ENCODE results near the gene DOK5.

DOK5 gene

GRCh38 chr20:54690323-54690722, 214.9 kb downstream of the DOK5 start:
- no peak for TF ChIP-seq YY1 (IDR thresholded peaks at IDR 0.05; ENCODE audit: low read depth)
- TF ChIP-seq NFIC (IDR thresholded peaks at IDR 0.05), result no peak
- TF ChIP-seq TCF12 (IDR thresholded peaks at IDR 0.05; ENCODE audit: low read depth), result no peak
- TF ChIP-seq EP300 (IDR thresholded peaks at IDR 0.05; ENCODE audit: borderline replicate concordance), result no peak
- TF ChIP-seq CREB1 (IDR thresholded peaks at IDR 0.05; ENCODE audit: low read depth), result no peak
- TF ChIP-seq TAF1 (IDR thresholded peaks at IDR 0.05; ENCODE audit: low read depth), result no peak
- TF ChIP-seq, protein P1, sequence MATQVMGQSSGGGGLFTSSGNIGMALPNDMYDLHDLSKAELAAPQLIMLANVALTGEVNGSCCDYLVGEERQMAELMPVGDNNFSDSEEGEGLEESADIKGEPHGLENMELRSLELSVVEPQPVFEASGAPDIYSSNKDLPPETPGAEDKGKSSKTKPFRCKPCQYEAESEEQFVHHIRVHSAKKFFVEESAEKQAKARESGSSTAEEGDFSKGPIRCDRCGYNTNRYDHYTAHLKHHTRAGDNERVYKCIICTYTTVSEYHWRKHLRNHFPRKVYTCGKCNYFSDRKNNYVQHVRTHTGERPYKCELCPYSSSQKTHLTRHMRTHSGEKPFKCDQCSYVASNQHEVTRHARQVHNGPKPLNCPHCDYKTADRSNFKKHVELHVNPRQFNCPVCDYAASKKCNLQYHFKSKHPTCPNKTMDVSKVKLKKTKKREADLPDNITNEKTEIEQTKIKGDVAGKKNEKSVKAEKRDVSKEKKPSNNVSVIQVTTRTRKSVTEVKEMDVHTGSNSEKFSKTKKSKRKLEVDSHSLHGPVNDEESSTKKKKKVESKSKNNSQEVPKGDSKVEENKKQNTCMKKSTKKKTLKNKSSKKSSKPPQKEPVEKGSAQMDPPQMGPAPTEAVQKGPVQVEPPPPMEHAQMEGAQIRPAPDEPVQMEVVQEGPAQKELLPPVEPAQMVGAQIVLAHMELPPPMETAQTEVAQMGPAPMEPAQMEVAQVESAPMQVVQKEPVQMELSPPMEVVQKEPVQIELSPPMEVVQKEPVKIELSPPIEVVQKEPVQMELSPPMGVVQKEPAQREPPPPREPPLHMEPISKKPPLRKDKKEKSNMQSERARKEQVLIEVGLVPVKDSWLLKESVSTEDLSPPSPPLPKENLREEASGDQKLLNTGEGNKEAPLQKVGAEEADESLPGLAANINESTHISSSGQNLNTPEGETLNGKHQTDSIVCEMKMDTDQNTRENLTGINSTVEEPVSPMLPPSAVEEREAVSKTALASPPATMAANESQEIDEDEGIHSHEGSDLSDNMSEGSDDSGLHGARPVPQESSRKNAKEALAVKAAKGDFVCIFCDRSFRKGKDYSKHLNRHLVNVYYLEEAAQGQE (IDR thresholded peaks at IDR 0.05; ENCODE audit: low read depth), result no peak
- TF ChIP-seq FOXM1 (IDR thresholded peaks at IDR 0.05; ENCODE audit: borderline replicate concordance, low read depth), result no peak
- TF ChIP-seq TEAD4 (IDR thresholded peaks at IDR 0.05), result no peak
- no peak for TF ChIP-seq ZBTB7A (IDR thresholded peaks at IDR 0.05; ENCODE audit: low read depth)

- TF ChIP-seq EP300 (IDR thresholded peaks at IDR 0.05; ENCODE audit: borderline replicate concordance), result no peak
- no peak for TF ChIP-seq ZBTB7A (IDR thresholded peaks at IDR 0.05; ENCODE audit: low read depth)
Observed at GRCh38 chr20:54691327-54691726, 215.9 kb downstream of the DOK5 start.

DNA sequence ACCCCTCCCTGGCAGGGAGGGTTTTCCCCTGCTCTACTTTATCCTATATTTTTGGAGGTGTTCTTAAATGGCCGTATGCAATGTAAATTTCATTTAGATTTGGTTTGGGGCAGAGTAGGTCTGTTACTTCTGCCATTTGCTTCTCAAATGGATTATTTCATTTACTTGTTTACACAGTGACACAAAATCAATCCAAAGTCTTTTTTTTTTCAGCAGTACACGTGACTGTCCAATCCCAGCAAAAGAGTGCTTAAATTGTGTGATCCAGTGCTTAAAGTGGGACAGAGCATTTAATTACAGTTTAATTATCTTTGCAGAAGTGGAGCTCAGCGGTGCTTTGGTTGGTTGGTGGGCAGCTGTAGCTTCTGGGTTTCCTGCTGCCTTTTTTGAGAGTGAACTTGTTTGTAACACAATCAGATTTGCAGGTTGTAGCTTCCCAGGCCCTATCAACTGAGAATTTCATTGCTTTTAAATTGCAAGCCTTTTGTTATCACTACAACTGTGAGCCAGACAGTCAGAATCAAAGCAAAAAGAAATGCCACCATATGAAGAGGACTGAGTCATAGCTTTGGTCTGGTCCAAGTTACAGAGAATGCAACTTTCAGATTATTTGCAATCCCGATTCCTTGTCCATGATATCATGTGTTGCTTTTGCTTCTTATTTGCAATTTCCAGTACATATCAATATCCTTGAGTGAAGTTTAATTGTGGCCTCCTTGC, 216.9 kb downstream of the DOK5 start:
- TF ChIP-seq NFIC (IDR thresholded peaks at IDR 0.05) (no peak), CREB1 (IDR thresholded peaks at IDR 0.05; ENCODE audit: low read depth) (no peak), CEBPB (IDR thresholded peaks at IDR 0.05) (no peak), RAD21 (IDR thresholded peaks at IDR 0.05; ENCODE audit: low read depth) (no peak)

DNA sequence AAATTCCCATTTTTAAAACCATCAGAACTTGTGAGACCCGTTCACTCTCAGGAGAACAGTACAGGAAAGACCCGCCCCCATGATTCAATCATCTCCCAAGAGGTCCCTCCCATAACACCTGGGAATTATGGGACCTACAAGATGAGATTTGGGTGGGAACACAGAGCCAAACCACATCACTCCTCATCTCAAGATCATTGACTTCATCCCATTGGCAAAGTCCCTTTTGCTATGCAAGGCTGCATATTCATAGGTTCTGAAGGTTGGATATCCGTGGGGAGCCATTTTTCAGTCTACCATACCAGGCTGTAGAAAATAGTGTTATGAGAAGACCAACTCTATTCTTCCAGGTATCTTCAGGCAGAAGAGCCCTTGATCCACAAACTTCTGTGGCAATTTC, 219.1 kb downstream of the DOK5 start:
- TF ChIP-seq CEBPB (IDR thresholded peaks at IDR 0.05) (no peak), TAF1 (IDR thresholded peaks at IDR 0.05; ENCODE audit: low read depth) (no peak), FOXM1 (IDR thresholded peaks at IDR 0.05; ENCODE audit: borderline replicate concordance, low read depth) (no peak), MAX (IDR thresholded peaks at IDR 0.05) (no peak), CREB1 (IDR thresholded peaks at IDR 0.05; ENCODE audit: low read depth) (no peak), EGR1 (IDR thresholded peaks at IDR 0.05) (no peak)
- TF ChIP-seq, protein P1 (IDR thresholded peaks at IDR 0.05; ENCODE audit: low read depth), result no peak

DNA sequence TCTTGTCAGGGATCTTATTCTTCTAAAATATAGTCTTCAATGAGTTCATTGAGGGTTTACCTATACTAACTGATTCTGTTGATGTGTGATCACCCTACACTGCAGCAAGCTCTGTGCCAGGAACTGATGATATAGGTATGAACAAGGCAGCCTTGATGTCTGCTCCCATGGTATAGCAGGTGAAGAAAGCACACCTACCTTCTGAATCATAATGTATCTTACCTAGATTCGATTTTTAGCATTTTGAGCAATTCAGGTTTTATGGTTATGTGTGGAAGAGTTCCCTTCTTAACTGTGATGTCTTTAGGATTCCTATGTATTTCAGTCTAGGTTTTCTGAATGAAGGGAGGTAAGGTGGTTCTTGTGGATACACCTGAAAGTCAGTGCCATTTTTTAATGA, 223.0 kb downstream of the DOK5 start:
- no peak for TF ChIP-seq USF1 (IDR thresholded peaks at IDR 0.05)
- TF ChIP-seq EP300 (IDR thresholded peaks at IDR 0.05; ENCODE audit: borderline replicate concordance), result no peak
- TF ChIP-seq, protein P1 (IDR thresholded peaks at IDR 0.05; ENCODE audit: low read depth), result no peak
- no peak for TF ChIP-seq FOXM1 (IDR thresholded peaks at IDR 0.05; ENCODE audit: borderline replicate concordance, low read depth)
- no peak for TF ChIP-seq TEAD4 (IDR thresholded peaks at IDR 0.05)
- no peak for TF ChIP-seq NFIC (IDR thresholded peaks at IDR 0.05)
- no peak for TF ChIP-seq RAD21 (IDR thresholded peaks at IDR 0.05; ENCODE audit: low read depth)
- no peak for TF ChIP-seq CREB1 (IDR thresholded peaks at IDR 0.05; ENCODE audit: low read depth)
- TF ChIP-seq YY1 (IDR thresholded peaks at IDR 0.05; ENCODE audit: low read depth), result no peak
- TF ChIP-seq TAF1 (IDR thresholded peaks at IDR 0.05; ENCODE audit: low read depth), result no peak
- no peak for TF ChIP-seq EGR1 (IDR thresholded peaks at IDR 0.05)
- TF ChIP-seq ZBTB7A (IDR thresholded peaks at IDR 0.05; ENCODE audit: low read depth), result no peak
- TF ChIP-seq CEBPB (IDR thresholded peaks at IDR 0.05), result no peak
- no peak for TF ChIP-seq TCF12 (IDR thresholded peaks at IDR 0.05; ENCODE audit: low read depth)
- no peak for TF ChIP-seq MAX (IDR thresholded peaks at IDR 0.05)
